Measurements from ENCODE around the gene KRT32.

Gene KRT32

DNA sequence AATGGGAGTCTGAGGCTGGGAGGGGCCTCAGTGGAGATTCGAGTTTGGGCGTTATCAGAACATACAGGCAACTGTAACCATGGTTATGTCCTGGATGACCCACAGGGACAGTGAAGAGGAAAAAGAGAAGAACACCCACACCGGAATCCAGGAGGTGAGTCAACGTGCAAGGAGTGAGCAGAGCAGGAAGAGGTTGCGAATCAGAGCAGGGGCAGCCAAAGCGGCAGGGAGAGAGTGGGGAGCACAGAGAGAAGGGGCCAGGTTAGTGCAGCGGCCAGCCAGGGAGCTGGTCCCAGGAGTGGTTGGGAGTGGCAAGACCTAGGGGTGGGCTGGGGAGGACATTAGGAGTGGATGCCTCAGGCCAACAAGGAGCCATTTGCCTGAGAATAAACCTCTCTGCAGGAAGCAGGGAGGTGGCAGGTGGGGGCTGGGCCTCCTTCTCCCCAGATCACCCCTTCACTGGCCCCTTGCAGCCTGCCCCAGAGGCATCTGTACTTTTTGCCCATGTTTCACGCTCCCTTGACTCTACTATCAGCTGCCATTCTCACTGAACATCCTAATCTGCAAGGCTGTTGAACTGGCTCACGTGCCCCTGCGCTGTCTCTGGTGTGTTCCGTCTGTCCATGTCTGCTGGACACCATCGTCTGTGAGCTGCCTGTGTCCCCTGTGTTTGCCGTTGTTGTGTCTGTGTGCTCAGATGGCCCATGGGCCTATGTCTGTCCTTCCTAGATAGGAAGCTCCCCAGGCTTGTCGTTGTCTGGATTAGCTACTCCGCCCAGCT lies 33.1 kb upstream of the KRT32 start:
- Mint-ChIP-seq H3K27me3 (ENCODE audit: low read depth) (peaks cover 4% of the 10 kb centered on the region), H3K9me3 (no peaks in the 10 kb centered on the region), H3K4me3 (no peak overlapping the region), H3K36me3 (ENCODE audit: low read depth) (no peaks in the 10 kb centered on the region), H3K4me1 (ENCODE audit: low read depth) (peaks cover 8% of the 10 kb centered on the region), H3K27ac (peak overlapping the region; percentile 8)

DNA sequence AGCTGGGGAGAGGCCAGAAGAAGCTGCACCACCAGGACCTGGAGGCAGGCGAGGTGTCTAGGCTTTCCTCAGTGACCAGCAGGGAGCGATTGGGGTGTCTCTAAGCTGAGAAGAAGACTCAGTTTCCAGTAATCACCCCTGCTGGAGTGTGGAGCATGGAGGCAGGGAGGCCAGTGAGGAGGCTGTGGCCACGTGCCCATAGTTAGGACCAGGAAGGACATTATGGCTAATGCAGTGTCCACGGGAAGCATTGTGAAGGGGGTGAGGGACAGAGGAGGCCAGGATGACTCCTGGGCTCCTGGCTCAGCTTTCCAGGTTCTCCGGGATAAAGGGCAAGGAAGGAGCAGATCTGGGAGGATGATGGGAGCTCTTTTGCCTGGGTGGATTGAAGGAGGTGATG lies 32.5 kb upstream of the KRT32 start:
- H3K27ac Mint-ChIP-seq: no peak overlapping the region
- peaks cover 8% of the 10 kb centered on the region for H3K4me1 Mint-ChIP-seq (ENCODE audit: low read depth)
- H3K4me3 Mint-ChIP-seq: no peak overlapping the region
- no peaks in the 10 kb centered on the region for H3K36me3 Mint-ChIP-seq (ENCODE audit: low read depth)
- H3K9me3 Mint-ChIP-seq: no peaks in the 10 kb centered on the region
- peaks cover 4% of the 10 kb centered on the region for H3K27me3 Mint-ChIP-seq (ENCODE audit: low read depth)

DNA sequence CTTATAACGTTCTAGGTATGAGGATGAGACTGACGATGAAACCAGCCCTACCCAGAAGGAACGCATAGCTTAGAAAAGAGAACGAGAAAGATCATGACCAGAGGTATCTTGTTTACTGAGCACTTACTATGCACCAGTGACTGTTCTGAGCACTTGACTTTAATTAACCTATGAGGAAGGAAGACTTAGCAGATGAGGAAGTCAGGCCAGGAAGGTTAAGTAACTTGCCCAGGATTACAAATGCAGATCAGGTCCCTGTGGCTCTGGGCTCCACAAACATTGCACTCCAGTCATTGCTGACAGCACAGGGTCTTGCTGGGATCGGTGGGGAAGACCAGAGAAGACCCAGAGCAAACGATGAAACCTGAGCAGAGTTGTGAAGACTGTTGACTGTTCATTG lies 31.1 kb upstream of the KRT32 start:
- Mint-ChIP-seq H3K9me3 (no peaks in the 10 kb centered on the region), H3K4me3 (no peak overlapping the region), H3K27me3 (ENCODE audit: low read depth) (peaks cover 4% of the 10 kb centered on the region), H3K36me3 (ENCODE audit: low read depth) (no peaks in the 10 kb centered on the region), H3K27ac (no peak overlapping the region), H3K4me1 (ENCODE audit: low read depth) (peaks cover 8% of the 10 kb centered on the region)

DNA sequence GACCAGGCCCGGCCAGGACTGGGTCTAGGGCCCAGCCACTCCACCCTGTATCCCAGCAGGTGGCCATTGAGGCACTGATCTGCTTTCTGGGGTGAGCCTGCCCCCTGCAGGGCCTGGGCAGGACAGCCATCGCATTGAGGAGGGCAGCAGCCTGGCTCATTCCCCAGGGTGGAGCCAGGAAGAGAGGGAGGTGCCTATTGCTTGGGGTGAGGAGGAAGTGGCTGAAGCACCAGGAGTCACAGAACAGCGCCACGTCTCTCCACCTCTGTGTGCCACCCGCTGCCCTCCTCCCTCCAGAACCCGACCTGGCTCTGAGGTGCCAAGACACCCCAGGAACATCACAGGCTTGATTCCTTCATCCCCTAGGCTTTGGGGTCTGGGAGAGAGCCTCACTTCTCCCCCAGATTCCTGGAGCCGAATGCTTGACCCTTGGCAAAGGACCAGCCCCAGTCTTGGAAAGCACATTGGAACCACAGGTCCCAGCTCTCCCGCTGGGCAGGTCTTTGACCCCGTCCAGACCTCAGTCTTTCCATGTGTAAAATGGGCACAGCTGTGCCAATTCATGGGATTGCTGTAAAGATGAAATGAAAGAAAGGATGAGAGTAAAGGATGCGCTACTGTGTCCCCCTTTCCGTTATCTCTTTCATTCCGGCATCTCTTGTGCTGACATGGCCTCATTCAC lies 29.8 kb upstream of the KRT32 start:
- no peaks in the 10 kb centered on the region for H3K9me3 Mint-ChIP-seq
- no peaks in the 10 kb centered on the region for H3K36me3 Mint-ChIP-seq (ENCODE audit: low read depth)
- peak overlapping the region; percentile 22 for H3K27ac Mint-ChIP-seq
- peaks cover 7% of the 10 kb centered on the region for H3K27me3 Mint-ChIP-seq (ENCODE audit: low read depth)
- peaks cover 8% of the 10 kb centered on the region for H3K4me1 Mint-ChIP-seq (ENCODE audit: low read depth)
- no peak overlapping the region for H3K4me3 Mint-ChIP-seq

DNA sequence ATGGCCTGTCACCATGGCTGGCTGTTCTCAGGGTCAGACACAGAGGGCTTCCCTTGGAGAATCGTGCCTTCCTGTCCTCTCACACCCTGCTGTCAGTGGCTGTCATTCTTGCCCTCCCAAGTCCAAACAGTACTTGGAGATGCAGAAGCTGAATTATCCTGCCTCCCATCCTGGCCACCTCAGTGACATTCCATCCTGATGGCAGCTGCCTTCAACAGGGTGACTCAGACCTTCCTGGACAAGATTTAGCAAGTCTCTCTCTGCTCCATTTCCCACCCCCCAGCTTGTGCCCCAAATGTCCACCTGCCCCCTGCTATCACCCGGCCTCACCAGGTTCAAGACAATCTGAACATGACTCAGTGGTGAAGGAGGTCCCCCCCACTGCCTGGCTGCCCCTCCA lies 27.3 kb upstream of the KRT32 start:
- H3K9me3 Mint-ChIP-seq: no peaks in the 10 kb centered on the region

DNA sequence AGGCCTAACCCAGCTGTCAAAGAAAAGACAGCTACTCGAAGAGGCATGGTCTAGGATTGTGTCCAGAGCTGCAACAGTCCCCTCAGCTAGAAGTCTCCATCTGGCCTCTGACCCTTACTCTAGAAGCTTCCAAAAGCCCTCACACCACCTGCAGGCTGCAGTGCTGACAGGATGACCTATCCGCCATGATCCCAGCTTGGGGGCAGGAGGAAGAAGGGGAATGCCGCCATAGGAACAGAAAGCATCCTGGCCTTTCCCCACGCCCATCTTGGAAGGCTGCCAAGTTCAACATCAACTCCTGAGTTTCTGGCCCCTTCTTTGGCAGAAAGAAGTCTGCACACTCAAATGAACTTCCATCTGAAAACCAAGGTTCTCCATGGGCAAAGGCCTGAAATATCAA lies 25.6 kb upstream of the KRT32 start:
- H3K4me3 Mint-ChIP-seq: no peak overlapping the region
- no peaks in the 10 kb centered on the region for H3K36me3 Mint-ChIP-seq (ENCODE audit: low read depth)
- H3K27me3 Mint-ChIP-seq (ENCODE audit: low read depth): peaks cover 3% of the 10 kb centered on the region
- no peak overlapping the region for H3K27ac Mint-ChIP-seq
- no peaks in the 10 kb centered on the region for H3K9me3 Mint-ChIP-seq
- H3K4me1 Mint-ChIP-seq (ENCODE audit: low read depth): peaks cover 7% of the 10 kb centered on the region

More for the DNA sequence above, 27.3 kb upstream of the KRT32 start:
- Mint-ChIP-seq H3K27ac (no peak overlapping the region), H3K36me3 (ENCODE audit: low read depth) (no peaks in the 10 kb centered on the region), H3K27me3 (ENCODE audit: low read depth) (peaks cover 7% of the 10 kb centered on the region), H3K4me1 (ENCODE audit: low read depth) (peaks cover 8% of the 10 kb centered on the region), H3K4me3 (no peak overlapping the region)

DNA sequence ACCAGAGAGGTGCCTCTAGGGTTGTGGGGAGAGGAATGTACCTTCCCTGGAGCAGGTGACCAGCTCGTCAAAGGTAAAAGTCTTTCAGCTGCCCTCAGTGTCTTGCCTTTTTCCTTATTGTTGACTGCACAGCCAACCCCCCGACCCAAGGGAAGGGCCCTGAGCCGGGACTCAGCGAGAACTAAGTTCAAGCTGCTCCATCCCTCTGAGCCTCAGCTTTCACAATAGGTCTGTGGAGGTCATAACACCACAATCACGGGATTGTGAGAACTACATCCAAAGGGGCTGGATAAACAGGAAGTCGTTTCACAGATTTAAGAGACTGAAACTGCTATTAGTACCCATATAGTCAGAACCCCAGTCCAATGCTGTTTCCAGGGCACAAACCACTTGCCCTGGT lies 25.2 kb upstream of the KRT32 start:
- Mint-ChIP-seq H3K4me3 (no peak overlapping the region), H3K36me3 (ENCODE audit: low read depth) (no peaks in the 10 kb centered on the region), H3K27ac (no peak overlapping the region), H3K4me1 (ENCODE audit: low read depth) (peaks cover 7% of the 10 kb centered on the region), H3K9me3 (no peaks in the 10 kb centered on the region), H3K27me3 (ENCODE audit: low read depth) (peaks cover 3% of the 10 kb centered on the region)

DNA sequence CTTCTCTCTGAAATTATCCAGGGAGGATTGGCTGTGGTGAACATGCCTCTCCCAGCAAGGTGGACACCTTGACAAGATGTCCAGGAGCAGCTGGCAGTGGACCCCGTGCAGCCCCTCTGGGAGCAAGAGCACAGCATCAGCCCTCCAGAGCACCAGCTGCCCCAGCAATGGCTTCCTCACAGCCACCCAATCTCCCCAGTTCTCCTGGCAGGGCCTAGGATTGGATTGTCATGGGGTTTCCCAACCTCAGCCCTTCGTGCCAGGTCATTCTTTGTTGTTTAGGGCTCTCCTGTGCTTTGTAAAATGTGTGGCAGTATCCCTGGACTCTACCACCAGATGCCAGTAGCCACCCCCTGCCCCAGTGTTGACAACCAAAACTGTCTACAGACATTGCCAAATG lies 24.3 kb upstream of the KRT32 start:
- no peak overlapping the region for H3K4me3 Mint-ChIP-seq

DNA sequence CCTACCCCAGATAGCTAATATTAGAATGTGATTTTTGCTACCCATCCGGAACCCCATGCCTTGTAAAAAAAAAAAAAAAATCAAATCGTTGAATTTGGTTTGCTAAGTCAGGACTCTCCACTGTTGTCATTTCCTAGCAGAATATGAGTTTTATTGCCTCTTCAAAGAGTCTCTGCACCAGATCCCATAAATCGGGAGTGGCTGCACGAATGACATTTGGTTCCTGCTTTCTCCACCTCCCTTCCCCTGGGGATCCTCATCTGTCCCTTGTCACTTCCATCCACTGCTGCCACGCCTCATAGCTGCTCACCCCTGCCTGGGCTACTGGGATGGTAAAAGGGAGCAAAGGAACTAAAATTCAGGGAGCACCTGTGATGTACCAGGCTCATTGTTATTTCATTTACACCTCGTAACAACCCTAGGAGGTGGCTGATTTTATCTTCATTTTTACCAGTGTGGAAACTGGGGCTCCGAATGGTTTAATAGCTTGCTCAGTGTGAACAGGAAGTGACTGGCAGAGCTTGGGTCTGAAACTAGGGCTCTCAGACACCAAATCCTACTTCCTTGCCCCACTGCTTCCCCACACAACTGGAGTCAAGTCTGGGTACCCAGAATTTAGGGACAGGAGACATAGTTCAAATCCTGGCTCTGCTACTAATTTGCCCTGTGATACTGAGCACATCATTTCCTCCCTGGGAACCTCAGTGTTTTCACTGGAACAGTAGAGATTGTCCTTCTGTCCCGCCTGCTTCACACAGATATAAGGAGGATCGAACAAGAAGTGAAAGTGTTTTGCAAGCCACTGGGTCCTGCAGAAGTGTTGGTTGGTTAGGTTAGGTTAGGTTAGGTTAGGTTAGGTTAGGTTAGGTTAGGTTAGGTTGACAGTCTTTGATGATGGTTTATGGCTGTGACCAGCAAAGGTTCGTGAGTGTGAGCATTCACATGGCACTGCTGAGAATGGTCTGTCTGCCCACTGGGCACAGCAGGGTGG lies 23.1 kb upstream of the KRT32 start:
- Mint-ChIP-seq H3K27ac (no peak overlapping the region), H3K4me1 (ENCODE audit: low read depth) (no peaks in the 10 kb centered on the region), H3K36me3 (ENCODE audit: low read depth) (no peaks in the 10 kb centered on the region), H3K4me3 (no peak overlapping the region), H3K27me3 (ENCODE audit: low read depth) (peaks cover 3% of the 10 kb centered on the region), H3K9me3 (no peaks in the 10 kb centered on the region)

More for the DNA sequence above, 24.3 kb upstream of the KRT32 start:
- no peaks in the 10 kb centered on the region for H3K36me3 Mint-ChIP-seq (ENCODE audit: low read depth)
- H3K27ac Mint-ChIP-seq: no peak overlapping the region
- H3K27me3 Mint-ChIP-seq (ENCODE audit: low read depth): peaks cover 3% of the 10 kb centered on the region
- no peaks in the 10 kb centered on the region for H3K4me1 Mint-ChIP-seq (ENCODE audit: low read depth)
- no peaks in the 10 kb centered on the region for H3K9me3 Mint-ChIP-seq

DNA sequence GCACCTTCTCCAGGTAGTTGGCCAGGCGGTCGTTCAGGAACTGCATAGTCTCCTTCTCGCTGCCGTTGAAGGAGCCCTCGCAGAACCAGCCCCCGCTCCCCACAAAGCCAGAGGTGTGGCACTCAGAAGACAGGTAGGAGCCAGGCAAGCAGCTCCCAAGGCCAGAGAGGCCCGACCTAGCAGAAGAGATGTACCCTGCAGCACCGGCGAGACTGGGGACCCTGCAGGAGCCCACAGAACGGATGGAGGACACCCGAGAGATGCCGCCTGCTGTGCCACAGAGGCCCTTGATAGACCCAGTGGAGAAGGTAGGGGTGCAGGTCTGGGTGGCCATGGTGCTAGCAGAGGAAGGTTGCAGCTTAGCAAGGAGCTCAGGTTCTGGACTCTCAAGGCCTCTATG lies 22.3 kb upstream of the KRT32 start, which contains the start of gene KRT36:
TSS of gene KRT36 (minus strand) at position 380 of the 400 bp plus-strand sequence. CDS start at position 334, 46 bp downstream.
- Mint-ChIP-seq H3K4me1 (ENCODE audit: low read depth) (no peaks in the 10 kb centered on the region), H3K9me3 (no peaks in the 10 kb centered on the region), H3K27ac (no peak within 1 kb of the TSS), H3K27me3 (ENCODE audit: low read depth) (peaks cover 3% of the 10 kb centered on the region), H3K4me3 (no peak within 1 kb of the TSS), H3K36me3 (ENCODE audit: low read depth) (no peaks in the 10 kb centered on the region)

DNA sequence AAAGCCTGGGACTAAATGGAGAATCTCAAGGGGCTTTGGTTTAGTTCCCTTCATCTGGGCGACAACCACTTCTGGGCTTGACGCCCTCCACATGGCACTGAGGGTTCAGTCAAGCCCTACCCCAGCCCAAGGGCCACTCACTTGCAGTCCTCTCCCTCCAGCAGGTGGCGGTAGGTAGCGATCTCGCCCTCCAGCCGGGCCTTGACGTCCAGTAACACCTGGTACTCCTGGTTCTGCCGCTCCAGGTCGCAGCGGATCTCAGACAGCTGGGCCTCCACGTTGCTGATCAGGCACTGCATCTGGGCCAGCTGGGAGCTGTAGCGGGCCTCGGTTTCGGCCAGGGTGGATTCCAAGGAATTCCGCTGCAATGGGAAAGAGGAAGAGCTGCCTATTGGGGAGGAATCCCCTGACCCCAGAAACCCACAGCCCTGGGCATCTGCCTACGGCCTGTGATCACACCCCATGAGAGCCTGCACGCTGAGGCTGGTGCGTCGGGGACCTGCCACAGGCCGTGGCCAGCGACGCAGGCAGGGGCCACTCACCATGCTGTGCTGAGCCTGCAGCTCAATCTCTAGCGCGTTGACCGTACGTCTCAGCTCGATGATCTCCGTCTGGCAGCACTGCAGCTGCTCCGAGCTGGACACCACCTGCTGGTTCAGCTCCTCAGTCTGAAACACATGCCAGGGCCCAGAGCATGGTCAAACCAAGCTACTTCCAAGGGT lies 19.8 kb upstream of the KRT32 start:
- no peaks in the 10 kb centered on the region for H3K4me1 Mint-ChIP-seq (ENCODE audit: low read depth)
- H3K27me3 Mint-ChIP-seq (ENCODE audit: low read depth): no peaks in the 10 kb centered on the region
- H3K4me3 Mint-ChIP-seq: no peak overlapping the region
- H3K27ac Mint-ChIP-seq: no peak overlapping the region
- H3K9me3 Mint-ChIP-seq: no peaks in the 10 kb centered on the region
- H3K36me3 Mint-ChIP-seq (ENCODE audit: low read depth): no peaks in the 10 kb centered on the region

DNA sequence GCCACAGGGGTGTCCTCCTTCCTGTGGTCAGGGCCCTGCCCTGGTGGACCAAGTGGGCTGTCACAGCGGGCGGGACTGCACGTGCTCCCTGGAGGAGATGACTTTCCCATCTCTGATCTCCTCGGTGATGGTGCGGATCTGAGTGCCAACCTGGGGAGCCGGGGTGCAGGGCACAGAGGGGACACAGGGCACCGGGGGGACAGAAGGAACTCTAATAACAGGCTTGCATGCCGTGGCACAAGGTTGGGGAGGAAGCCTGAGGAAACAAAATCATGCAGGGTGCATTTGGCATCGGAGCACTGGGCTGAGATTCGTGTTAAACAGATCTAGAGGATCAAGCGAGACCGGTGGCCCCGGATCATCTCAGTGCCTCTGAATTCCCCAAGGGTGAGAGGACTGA lies 19.1 kb upstream of the KRT32 start:
- no peaks in the 10 kb centered on the region for H3K9me3 Mint-ChIP-seq
- no peak overlapping the region for H3K4me3 Mint-ChIP-seq
- H3K4me1 Mint-ChIP-seq (ENCODE audit: low read depth): no peaks in the 10 kb centered on the region
- no peaks in the 10 kb centered on the region for H3K27me3 Mint-ChIP-seq (ENCODE audit: low read depth)
- H3K27ac Mint-ChIP-seq: no peak overlapping the region
- H3K36me3 Mint-ChIP-seq (ENCODE audit: low read depth): no peaks in the 10 kb centered on the region

DNA sequence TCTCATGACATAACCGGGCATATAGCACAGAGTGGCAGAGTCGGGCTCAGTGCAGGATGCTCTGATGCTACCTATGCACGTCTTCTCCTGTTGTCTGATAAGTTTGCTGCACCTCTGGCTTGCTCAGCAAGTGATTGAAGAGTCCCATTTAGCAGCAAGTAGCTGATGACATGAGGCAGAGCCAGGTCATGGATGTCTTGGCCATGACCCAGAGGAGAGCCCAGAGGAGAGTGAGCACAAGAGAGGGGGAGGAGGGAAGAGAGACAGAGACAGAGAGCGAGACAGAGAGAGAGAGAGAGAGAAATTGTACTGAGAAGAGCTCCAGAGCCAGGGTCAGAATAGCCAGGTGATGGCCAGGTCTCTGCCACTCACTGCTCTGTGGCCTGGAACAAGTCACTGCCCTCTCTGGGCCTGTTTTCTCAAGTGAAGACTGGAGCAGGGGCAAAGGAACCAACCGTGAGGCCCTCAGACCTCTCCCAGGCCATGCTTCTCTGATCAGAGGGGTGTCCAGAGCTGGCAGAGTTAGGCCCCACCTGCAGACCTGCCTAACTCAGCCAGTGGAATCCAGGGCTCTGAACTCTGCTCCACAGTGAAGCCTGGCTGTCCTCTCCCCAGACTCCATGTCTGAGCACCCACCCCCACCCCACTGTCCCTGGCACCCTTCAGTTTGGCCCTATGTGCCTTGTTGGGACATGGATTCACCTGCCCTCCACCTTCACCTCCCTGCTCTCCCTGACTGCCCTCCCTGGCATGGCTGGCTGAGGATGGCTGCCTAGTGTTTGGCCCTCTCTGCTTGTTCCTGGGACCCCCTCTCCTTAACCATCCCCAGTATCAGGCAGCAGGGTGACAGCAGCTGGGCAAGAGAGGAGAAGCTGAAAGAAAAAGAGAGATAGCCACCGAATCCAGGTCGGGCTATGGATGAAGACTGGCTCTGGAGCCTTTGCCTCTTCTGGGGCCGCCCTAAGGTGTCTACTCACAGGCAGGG lies 18.0 kb upstream of the KRT32 start:
- no peak overlapping the region for H3K27ac Mint-ChIP-seq
- H3K4me1 Mint-ChIP-seq (ENCODE audit: low read depth): no peaks in the 10 kb centered on the region

More for the DNA sequence above, 18.0 kb upstream of the KRT32 start:
- H3K36me3 Mint-ChIP-seq (ENCODE audit: low read depth): no peaks in the 10 kb centered on the region
- H3K9me3 Mint-ChIP-seq: no peaks in the 10 kb centered on the region
- H3K27me3 Mint-ChIP-seq (ENCODE audit: low read depth): no peaks in the 10 kb centered on the region
- no peak overlapping the region for H3K4me3 Mint-ChIP-seq

All from T-helper 1 cell treated with Interleukin-12 subunit alpha and Interleukin-12 subunit beta and Interleukin-4 antibody, amounts not matched to agents 30 μg/mL and 1 μg/mL, for 36 hours (primary cell).